ENCODE results near the gene PRPF6. TPM values are rescaled to one million over a fixed set of nuclear protein-coding genes. Genes with fewer than 3 reads are reported as not detected.

PRPF6 gene
- total and polyA plus RNA-seq, 2 of the 13 experiments (the other 11 are each of a cell fraction or from before 2014, with no cell fraction given) = 63.7 to 101 TPM

DNA sequence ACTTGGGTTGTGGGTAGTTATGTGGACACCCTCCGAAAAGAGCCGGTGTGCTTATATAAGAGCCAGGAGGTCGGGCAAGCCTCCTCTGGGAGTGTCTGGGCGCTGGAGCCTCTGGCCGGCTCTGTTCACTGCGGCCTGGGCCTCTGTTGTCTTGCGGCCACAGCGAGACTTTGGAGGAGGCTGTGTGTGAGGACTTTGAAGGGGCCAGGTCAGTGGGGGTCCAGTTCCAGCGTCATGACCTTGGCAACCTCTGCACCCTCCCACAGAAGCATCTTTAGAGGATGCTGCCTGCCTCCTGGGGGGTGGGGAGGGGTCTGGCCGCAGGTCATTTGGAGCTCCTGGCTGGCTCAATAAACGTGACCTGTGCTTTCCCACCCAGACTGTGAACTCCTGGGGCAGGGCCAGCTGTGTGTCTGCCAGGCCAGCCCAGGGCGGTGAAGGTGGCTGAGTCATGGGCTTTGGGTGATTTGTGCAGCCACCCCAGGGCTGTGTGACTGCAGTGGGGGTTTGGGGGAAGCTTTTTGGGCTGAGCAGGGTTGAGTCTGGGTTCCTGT is 83.3 kb downstream of the PRPF6 start (continued):
- TF ChIP-seq, protein P1, sequence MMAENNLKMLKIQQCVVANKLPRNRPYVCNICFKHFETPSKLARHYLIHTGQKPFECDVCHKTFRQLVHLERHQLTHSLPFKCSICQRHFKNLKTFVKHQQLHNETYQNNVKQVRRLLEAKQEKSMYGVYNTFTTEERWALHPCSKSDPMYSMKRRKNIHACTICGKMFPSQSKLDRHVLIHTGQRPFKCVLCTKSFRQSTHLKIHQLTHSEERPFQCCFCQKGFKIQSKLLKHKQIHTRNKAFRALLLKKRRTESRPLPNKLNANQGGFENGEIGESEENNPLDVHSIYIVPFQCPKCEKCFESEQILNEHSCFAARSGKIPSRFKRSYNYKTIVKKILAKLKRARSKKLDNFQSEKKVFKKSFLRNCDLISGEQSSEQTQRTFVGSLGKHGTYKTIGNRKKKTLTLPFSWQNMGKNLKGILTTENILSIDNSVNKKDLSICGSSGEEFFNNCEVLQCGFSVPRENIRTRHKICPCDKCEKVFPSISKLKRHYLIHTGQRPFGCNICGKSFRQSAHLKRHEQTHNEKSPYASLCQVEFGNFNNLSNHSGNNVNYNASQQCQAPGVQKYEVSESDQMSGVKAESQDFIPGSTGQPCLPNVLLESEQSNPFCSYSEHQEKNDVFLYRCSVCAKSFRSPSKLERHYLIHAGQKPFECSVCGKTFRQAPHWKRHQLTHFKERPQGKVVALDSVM (CRISPR knock-in tag; IDR thresholded peaks at IDR 0.05) = peak; percentile 26; the same call in 1 of the 2 replicates
- TF ChIP-seq, protein P2, sequence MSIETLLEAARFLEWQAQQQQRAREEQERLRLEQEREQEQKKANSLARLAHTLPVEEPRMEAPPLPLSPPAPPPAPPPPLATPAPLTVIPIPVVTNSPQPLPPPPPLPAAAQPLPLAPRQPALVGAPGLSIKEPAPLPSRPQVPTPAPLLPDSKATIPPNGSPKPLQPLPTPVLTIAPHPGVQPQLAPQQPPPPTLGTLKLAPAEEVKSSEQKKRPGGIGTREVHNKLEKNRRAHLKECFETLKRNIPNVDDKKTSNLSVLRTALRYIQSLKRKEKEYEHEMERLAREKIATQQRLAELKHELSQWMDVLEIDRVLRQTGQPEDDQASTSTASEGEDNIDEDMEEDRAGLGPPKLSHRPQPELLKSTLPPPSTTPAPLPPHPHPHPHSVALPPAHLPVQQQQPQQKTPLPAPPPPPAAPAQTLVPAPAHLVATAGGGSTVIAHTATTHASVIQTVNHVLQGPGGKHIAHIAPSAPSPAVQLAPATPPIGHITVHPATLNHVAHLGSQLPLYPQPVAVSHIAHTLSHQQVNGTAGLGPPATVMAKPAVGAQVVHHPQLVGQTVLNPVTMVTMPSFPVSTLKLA (IDR thresholded peaks at IDR 0.05) = no peak
- TF ChIP-seq GATAD1 (CRISPR knock-in tag; IDR thresholded peaks at IDR 0.05) = no peak
- no peak for TF ChIP-seq SAP130 (CRISPR knock-in tag; IDR thresholded peaks at IDR 0.05; ENCODE audit: low read depth)
- no peak for TF ChIP-seq ZNF446 (CRISPR knock-in tag; IDR thresholded peaks at IDR 0.05)
- TF ChIP-seq KLF12 (CRISPR knock-in tag; IDR thresholded peaks at IDR 0.05; ENCODE audit: borderline replicate concordance) = peak; percentile 41; the same call in 1 of the 2 replicates
- no peak for TF ChIP-seq RNF2 (conservative IDR thresholded peaks at IDR 0.05; ENCODE audit: low read depth)
- TF ChIP-seq ZNF788 (CRISPR knock-in tag; IDR thresholded peaks at IDR 0.05; ENCODE audit: borderline replicate concordance) = 0 out of 2 replicates have a peak, but pooled peaks have one; percentile 8
- TF ChIP-seq ZNF619 (CRISPR knock-in tag; IDR thresholded peaks at IDR 0.05) = 0 out of 2 replicates have a peak, but pooled peaks have one; percentile 20
- TF ChIP-seq TBX2 (CRISPR knock-in tag; IDR thresholded peaks at IDR 0.05; ENCODE audit: borderline replicate concordance) = peak; percentile 21; the same call in 1 of the 2 replicates
- TF ChIP-seq RARG (CRISPR knock-in tag; IDR thresholded peaks at IDR 0.05; ENCODE audit: low read depth) = no peak
- TF ChIP-seq ZSCAN22 (CRISPR knock-in tag; IDR thresholded peaks at IDR 0.05) = 0 out of 2 replicates have a peak, but pooled peaks have one; percentile 60
- peak; percentile 83; the same call in 1 of the 2 replicates for TF ChIP-seq NFE2L1 (CRISPR knock-in tag; IDR thresholded peaks at IDR 0.05; ENCODE audit: borderline replicate concordance)
- TF ChIP-seq ESRRA (CRISPR knock-in tag; IDR thresholded peaks at IDR 0.05; ENCODE audit: low read depth) = peak; percentile 58; the same call in 1 of the 2 replicates
- TF ChIP-seq, protein P3, sequence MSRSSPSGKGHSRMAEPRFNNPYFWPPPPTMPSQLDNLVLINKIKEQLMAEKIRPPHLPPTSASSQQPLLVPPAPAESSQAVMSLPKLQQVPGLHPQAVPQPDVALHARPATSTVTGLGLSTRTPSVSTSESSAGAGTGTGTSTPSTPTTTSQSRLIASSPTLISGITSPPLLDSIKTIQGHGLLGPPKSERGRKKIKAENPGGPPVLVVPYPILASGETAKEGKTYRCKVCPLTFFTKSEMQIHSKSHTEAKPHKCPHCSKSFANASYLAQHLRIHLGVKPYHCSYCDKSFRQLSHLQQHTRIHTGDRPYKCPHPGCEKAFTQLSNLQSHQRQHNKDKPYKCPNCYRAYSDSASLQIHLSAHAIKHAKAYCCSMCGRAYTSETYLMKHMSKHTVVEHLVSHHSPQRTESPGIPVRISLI (CRISPR knock-in tag; IDR thresholded peaks at IDR 0.05; ENCODE audit: borderline replicate concordance) = no peak
- no peak for TF ChIP-seq MIXL1 (CRISPR knock-in tag; IDR thresholded peaks at IDR 0.05)
- TF ChIP-seq ZNF772 (CRISPR knock-in tag; IDR thresholded peaks at IDR 0.05) = 0 out of 2 replicates have a peak, but pooled peaks have one; percentile 17
- TF ChIP-seq ZNF766 (CRISPR knock-in tag; IDR thresholded peaks at IDR 0.05; ENCODE audit: borderline replicate concordance) = no peak
- TF ChIP-seq RXRA (CRISPR knock-in tag; IDR thresholded peaks at IDR 0.05) = 0 out of 2 replicates have a peak, but pooled peaks have one; percentile 8
- TF ChIP-seq RBM22 (optimal IDR thresholded peaks at IDR 0.05; ENCODE audit: low read length) = no peak
- TF ChIP-seq NBN (conservative IDR thresholded peaks at IDR 0.05) = no peak

All from HepG2 (cell line).